ENCODE measurements around the gene PTPRF.

- TF ChIP-seq CTCF (IDR thresholded peaks at IDR 0.05) (no peak), POLR2A (IDR thresholded peaks at IDR 0.05) (no peak)
Observed at GRCh38 chr1:43547538-43548072, 16.9 kb downstream of the PTPRF start.

Measured in lower leg skin (tissue), 3 donors.